ENCODE results near the gene TBXAS1.
"Not testable (repeated sequence)": the region's sequence is repeated elsewhere in the genome, so short reads cannot be mapped to it uniquely, and the experiment has no call there.

TBXAS1 gene

GRCh38 chr7:139913021-139913844 is 84.2 kb downstream of the TBXAS1 start:
- no peak for FAIRE-seq
- no peak for DNase-seq (ENCODE audit: insufficient read length, low spot score)

GRCh38 chr7:139913845-139914135 is 84.7 kb downstream of the TBXAS1 start:
- FAIRE-seq = no peak

GRCh38 chr7:139914306-139915267 is 85.5 kb downstream of the TBXAS1 start:
- DNase-seq (ENCODE audit: insufficient read length, low spot score) (no peak), FAIRE-seq (no peak)

More at GRCh38 chr7:139913845-139914135, 84.7 kb downstream of the TBXAS1 start:
- no peak for DNase-seq (ENCODE audit: insufficient read length, low spot score)

DNA sequence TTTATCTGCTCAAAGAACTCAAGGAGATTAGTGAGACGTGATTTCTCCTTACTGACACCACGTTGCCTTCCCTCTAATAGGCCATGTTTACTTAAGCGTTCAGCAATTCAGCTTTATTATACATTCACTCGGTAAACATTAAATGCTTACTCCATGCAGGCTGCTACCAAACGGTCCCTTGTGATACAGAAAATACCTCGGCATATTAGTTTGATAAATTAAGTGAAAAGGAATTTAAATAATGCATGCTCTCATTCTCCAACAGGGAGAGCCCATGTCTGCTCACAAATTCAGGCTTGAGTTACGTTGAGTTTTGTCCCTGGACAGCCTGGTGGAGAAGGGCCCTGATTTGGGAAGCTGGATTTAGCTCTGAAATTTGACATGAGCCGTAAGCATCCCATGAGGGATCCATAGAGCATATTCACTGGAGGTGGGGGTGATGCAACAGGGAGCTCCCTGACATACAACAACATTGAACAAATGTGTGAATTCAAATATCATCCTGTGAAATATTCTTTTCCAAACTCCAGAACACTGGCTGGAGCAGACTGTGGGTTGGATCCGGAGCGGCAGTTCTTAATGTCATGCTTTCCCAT is 86.3 kb downstream of the TBXAS1 start:
- DNase-seq (ENCODE audit: insufficient read length, low spot score) (no peak), FAIRE-seq (no peak)

GRCh38 chr7:139915864-139916716 is 87.0 kb downstream of the TBXAS1 start:
- DNase-seq (ENCODE audit: insufficient read length, low spot score) (peak; percentile 93), FAIRE-seq (no peak)

GRCh38 chr7:139916717-139917395 is 87.8 kb downstream of the TBXAS1 start:
- FAIRE-seq (no peak), DNase-seq (ENCODE audit: insufficient read length, low spot score) (no peak)

DNA sequence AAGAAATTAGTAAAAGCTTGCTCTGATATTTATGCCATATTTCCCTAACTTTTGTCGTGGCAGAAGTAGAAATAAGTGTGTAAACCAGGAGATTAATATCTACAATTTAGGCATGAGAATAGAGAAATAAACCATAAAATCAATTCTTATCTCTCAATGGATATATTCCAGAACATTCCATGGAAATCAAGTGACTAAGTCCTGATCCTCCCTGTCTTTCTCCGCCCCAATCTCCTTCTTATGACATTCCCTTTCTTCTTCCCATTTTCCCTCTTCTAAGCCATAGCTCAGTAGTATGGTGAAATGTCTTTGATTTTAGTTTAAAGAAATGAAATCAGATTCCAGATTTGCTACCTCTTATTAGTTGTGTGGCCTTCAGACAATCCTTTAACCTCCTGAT is 88.8 kb downstream of the TBXAS1 start:
- DNase-seq (ENCODE audit: insufficient read length, low spot score) (no peak), FAIRE-seq (no peak)

DNA sequence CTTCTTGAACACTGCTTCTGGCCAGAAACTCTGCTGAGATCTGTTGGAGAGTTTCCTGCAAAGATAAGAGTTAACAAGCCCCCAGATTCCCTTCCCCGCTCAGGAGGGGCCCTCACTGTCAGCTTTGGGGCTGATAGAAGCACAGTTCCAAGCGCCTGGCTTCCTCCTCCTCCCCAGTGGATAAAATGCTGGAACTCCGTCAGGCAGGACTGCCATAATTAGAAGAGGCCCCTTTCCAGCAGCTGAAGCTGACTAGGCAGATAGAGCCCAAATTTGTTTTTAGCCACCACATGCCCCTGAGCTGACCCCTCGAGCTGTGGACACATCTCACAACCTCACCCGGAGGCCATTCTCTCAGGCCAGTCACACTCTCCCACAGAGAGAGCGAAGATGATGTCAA is 89.4 kb downstream of the TBXAS1 start:
- DNase-seq (ENCODE audit: insufficient read length, low spot score) = no peak
- no peak for FAIRE-seq

GRCh38 chr7:139923090-139923489 is 94.0 kb downstream of the TBXAS1 start:
- FAIRE-seq (no peak), DNase-seq (ENCODE audit: insufficient read length, low spot score) (no peak)

- no peak for FAIRE-seq
Measured at GRCh38 chr7:139924461-139924860, 95.4 kb downstream of the TBXAS1 start.

GRCh38 chr7:139929221-139929620 is 100.2 kb downstream of the TBXAS1 start:
- FAIRE-seq; DNase-seq (ENCODE audit: insufficient read length, low spot score): not testable (repeated sequence)

More at GRCh38 chr7:139924461-139924860, 95.4 kb downstream of the TBXAS1 start:
- no peak for DNase-seq (ENCODE audit: insufficient read length, low spot score)

- FAIRE-seq (no peak), DNase-seq (ENCODE audit: insufficient read length, low spot score) (no peak)
Measured at GRCh38 chr7:139930286-139930965, 101.4 kb downstream of the TBXAS1 start.

DNA sequence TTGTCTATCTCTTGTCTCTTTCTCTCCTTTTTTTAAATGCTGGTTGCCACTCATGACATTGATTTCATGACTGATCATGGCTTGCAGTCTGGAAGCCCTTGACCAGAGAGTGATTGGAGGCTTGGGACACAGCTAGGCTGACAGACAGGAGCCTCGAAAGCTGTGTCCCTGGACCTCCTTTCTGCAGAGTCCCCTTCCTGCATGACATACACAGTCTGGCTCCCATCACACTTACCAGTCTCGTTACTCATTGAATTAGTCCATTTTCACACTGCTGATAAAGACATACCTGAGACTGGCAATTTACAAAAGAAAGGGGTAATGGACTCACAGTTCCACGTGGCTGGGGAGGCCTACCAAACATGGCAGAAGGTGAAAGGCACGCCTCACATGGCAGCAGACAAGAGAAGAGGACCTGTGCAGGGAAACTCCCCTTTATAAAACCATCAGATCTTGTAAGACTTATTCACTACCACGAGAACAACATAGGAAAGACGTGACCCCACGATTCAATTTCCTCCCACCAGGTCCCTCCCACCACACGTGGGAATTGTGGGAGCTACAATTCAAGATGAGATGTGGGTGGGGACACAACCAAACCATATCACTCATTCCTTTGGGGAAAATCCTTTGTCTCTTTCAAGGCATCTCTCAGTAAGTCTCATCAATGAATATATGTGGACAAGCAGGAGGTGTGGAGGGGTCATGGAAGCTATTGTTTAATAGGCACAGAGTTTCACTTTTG is 102.3 kb downstream of the TBXAS1 start:
- DNase-seq (ENCODE audit: insufficient read length, low spot score) (no peak), FAIRE-seq (no peak)

GRCh38 chr7:139932531-139932930 is 103.5 kb downstream of the TBXAS1 start:
- no peak for FAIRE-seq
- DNase-seq (ENCODE audit: insufficient read length, low spot score) = no peak

GRCh38 chr7:139936760-139937310 is 107.8 kb downstream of the TBXAS1 start:
- DNase-seq (ENCODE audit: insufficient read length, low spot score) = no peak
- no peak for FAIRE-seq

GRCh38 chr7:139937715-139938114 is 108.7 kb downstream of the TBXAS1 start:
- no peak for FAIRE-seq
- DNase-seq (ENCODE audit: insufficient read length, low spot score) = no peak

GRCh38 chr7:139940866-139941265 is 111.8 kb downstream of the TBXAS1 start:
- no peak for FAIRE-seq
- no peak for DNase-seq (ENCODE audit: insufficient read length, low spot score)

DNA sequence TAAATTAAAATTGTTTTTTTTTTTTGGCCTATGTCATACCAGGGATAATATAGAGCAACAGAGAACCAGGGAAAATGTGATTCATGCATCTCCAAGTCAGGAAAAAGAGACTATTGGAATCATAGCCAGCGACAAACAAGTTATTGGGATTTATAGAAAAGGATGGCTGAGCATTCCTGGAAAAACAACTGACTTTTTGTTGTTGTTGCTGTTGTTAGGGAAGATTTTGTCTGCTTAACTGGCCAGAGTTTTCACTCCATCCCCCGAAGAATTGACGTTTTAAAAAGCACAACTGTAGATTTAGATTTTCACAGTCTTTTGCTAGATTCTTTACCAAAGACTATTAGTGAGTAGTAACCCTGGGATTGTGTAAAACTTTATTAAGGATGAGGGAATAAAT is 112.4 kb downstream of the TBXAS1 start:
- DNase-seq (ENCODE audit: insufficient read length, low spot score) (no peak), FAIRE-seq (no peak)

Measured in HTR-8/SVneo (cell line).